ENCODE results near the gene FZD1.

DNA sequence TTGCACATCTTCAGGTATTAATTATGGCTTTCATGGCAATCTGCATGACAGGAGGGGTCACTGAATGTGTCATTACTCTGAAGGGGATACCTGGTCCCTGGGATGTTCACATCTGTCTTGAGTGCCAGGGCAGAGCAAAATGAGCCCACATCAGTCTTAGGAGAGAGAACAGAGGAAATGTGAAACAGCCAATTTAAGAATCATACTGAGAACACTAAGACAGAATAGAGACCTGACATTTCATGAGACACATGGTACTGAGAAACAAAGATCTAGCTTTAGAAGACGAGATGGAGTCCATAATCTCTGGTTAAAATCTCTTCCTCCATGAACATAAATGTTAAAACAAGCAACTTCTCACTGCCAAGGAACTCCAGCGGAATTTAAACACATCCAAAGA is 34.1 kb upstream of the FZD1 start:
- TF ChIP-seq, protein P1, sequence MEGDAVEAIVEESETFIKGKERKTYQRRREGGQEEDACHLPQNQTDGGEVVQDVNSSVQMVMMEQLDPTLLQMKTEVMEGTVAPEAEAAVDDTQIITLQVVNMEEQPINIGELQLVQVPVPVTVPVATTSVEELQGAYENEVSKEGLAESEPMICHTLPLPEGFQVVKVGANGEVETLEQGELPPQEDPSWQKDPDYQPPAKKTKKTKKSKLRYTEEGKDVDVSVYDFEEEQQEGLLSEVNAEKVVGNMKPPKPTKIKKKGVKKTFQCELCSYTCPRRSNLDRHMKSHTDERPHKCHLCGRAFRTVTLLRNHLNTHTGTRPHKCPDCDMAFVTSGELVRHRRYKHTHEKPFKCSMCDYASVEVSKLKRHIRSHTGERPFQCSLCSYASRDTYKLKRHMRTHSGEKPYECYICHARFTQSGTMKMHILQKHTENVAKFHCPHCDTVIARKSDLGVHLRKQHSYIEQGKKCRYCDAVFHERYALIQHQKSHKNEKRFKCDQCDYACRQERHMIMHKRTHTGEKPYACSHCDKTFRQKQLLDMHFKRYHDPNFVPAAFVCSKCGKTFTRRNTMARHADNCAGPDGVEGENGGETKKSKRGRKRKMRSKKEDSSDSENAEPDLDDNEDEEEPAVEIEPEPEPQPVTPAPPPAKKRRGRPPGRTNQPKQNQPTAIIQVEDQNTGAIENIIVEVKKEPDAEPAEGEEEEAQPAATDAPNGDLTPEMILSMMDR (IDR thresholded peaks at IDR 0.05; ENCODE audit: low read depth, low read length), result no peak
- no peak for TF ChIP-seq EZH2phosphoT487 (IDR thresholded peaks at IDR 0.05; ENCODE audit: low read depth)
